ENCODE results near the gene ACYP2.

- TF ChIP-seq CTCF (IDR thresholded peaks at IDR 0.05; ENCODE audit: insufficient read depth, low read length, poor library complexity, severe bottlenecking) = no peak
- no peak for TF ChIP-seq EZH2phosphoT487 (conservative IDR thresholded peaks at IDR 0.05; ENCODE audit: low read length)
Observed at GRCh38 chr2:54122939-54123338, 7.5 kb downstream of the ACYP2 start.
